GM23248 (cell line): Measurements from ENCODE around the gene PAX4. TPM values are rescaled to one million over a fixed set of nuclear protein-coding genes. Genes with fewer than 3 reads are reported as not detected.

Experiments used
- DNase-seq: peaks from one replicate; pipeline ENCODE4 v3.0.0-alpha.2; 2015
- H2AFZ ChIP-seq: fragments of 200-600 bp; sonication (generic); 2 replicates; pipeline ENCODE4 v1.6.1; 2016; ENCODE audit warnings: antibody characterized with exemption
- H3F3A ChIP-seq: fragments of 200-600 bp; sonication (generic); 2 replicates; pipeline ENCODE4 v1.6.1; 2016; ENCODE audit warnings: mild to moderate bottlenecking, antibody characterized with exemption, mixed run types; ENCODE audit not compliant: insufficient read depth
- H3K27ac ChIP-seq: fragments of 200-600 bp; sonication (generic); 2 replicates; pipeline ENCODE4 v1.5.1; 2016; ENCODE audit warnings: mild to moderate bottlenecking
- H3K27me3 ChIP-seq: fragments of 200-600 bp; sonication (generic); replicated peaks from 2 replicates; pipeline ENCODE4 v1.6.1; 2016; ENCODE audit warnings: mild to moderate bottlenecking; ENCODE audit not compliant: insufficient read depth
- H3K36me3 ChIP-seq: fragments of 200-600 bp; sonication (generic); 2 replicates; pipeline ENCODE4 v1.6.1; 2016; ENCODE audit warnings: low read depth, mild to moderate bottlenecking
- H3K4me1 ChIP-seq: fragments of 200-600 bp; sonication (generic); 2 replicates; pipeline ENCODE4 v1.6.1; 2016; ENCODE audit warnings: mild to moderate bottlenecking; ENCODE audit not compliant: insufficient read depth
- H3K4me2 ChIP-seq: fragments of 200-600 bp; sonication (generic); one replicate; pipeline ENCODE4 v1.6.1; 2016; ENCODE audit warnings: mild to moderate bottlenecking; ENCODE audit not compliant: unreplicated experiment
- H3K4me3 ChIP-seq: fragments of 200-600 bp; sonication (generic); 2 replicates; pipeline ENCODE4 v1.5.1; 2016; ENCODE audit warnings: mild to moderate bottlenecking
- H3K79me2 ChIP-seq: fragments of 200-600 bp; sonication (generic); 2 replicates; pipeline ENCODE4 v1.6.1; 2016; ENCODE audit warnings: mild to moderate bottlenecking; ENCODE audit not compliant: insufficient read depth
- H3K9ac ChIP-seq: fragments of 200-600 bp; sonication (generic); 2 replicates; pipeline ENCODE4 v1.6.1; 2016; ENCODE audit warnings: mild to moderate bottlenecking
- H3K9me2 ChIP-seq: fragments of 200-600 bp; sonication (generic); 2 replicates; pipeline ENCODE4 v1.6.1; 2016; ENCODE audit warnings: mixed run types, mild to moderate bottlenecking, moderate library complexity; ENCODE audit not compliant: insufficient read depth
- H3K9me3 ChIP-seq: fragments of 200-600 bp; sonication (generic); one replicate; pipeline ENCODE4 v1.6.1; 2017; ENCODE audit warnings: low read depth
- H4K20me1 ChIP-seq: fragments of 200-600 bp; sonication (generic); 2 replicates; pipeline ENCODE4 v1.6.0; 2016; ENCODE audit not compliant: insufficient read depth
- EZH2 ChIP-seq: fragments of 200-600 bp; sonication (generic); IDR thresholded peaks from 2 replicates; pipeline ENCODE4 v1.6.1; 2018; ENCODE audit warnings: antibody characterized with exemption, mild to moderate bottlenecking; ENCODE audit not compliant: insufficient read depth, poor library complexity, severe bottlenecking
- EZH2phosphoT487 ChIP-seq: fragments of 200-600 bp; sonication (generic); IDR thresholded peaks from 2 replicates; pipeline ENCODE4 v1.6.1; 2018; ENCODE audit warnings: antibody characterized with exemption, moderate library complexity, mild to moderate bottlenecking, low read depth; ENCODE audit not compliant: insufficient read depth
- WGBS, 2 experiments: methylation state at CpG; one replicate each; pipeline ENCODE4 v1.1.6; 2015 to 2017; ENCODE audit warnings: low lambda C conversion rate in 2 of 2, low coverage in 1 of 2; ENCODE audit errors: missing lambda C conversion rate in 2 of 2; 5-methylcytosine and 5-hydroxymethylcytosine counted together
- in situ Hi-C: fragments of 300-500 bp; cut with MboI; formaldehyde crosslinking; loops from 2 replicates; pipeline ENCODE4 v1.15.0; 2020
- polyA plus RNA-seq: library from polyadenylated mRNA; unstranded; fragments of >200 nt; fragmentation: Nextera tagmentation; extraction: Ambion mirVana; gene quantifications from 2 replicates; pipeline ENCODE4 v1.2.1, GENCODE V29; 2016
- total RNA-seq: library from RNA; depleted of rRNA; stranded (reverse); fragments of >200 nt; shearing (Covaris generic); gene quantifications from 2 replicates; pipeline ENCODE4 v1.2.3, GENCODE V29; 2014

Gene PAX4
- total and polyA plus RNA-seq, 2 experiments from 2014 or later, result not detected

DNA sequence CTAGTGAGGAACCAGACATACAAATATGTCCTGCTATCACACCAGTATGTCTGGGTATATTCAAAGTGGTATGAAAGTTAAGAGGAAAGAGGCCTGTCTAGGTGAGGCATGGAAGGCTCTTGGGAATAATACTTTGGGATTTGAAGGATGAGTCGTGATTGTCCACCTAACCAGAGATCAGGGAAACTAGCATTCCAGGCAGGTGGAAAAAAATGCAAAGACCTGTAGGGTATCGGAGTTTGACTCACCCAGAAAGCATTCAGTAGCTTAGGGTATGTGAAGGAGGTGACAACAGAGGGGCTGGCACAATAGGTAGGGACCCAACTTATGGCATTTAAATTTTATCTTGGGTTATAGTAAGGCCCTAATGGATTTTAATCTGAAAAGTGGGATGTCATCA, 31.6 kb downstream of the PAX4 start:
- Histone ChIP-seq H3K27ac (no peak overlapping the region), H3K79me2 (peaks cover 62% of the 10 kb centered on the region), H4K20me1 (no peaks in the 10 kb centered on the region; the same call in 1 of the 2 replicates), H3K9ac (no peak overlapping the region), H3K4me2 (no peak overlapping the region), H3K9me3 (no peaks in the 10 kb centered on the region), H3K9me2 (no peaks in the 10 kb centered on the region), H3K4me3 (no peak overlapping the region), H2AFZ (0 out of 2 replicates have a peak overlapping the region, but pooled peaks have one; percentile 98), H3K4me1 (peaks cover 24% of the 10 kb centered on the region), H3K27me3 (no peaks in the 10 kb centered on the region), H3F3A (no peaks in the 10 kb centered on the region), H3K36me3 (peaks cover 4% of the 10 kb centered on the region; the same call in 1 of the 2 replicates)
- TF ChIP-seq EZH2 (no peak), EZH2phosphoT487 (no peak)
- DNase-seq, result no peak
- in situ Hi-C loops, result no loop called here
- 81 to 82% methylated on average over 2 of the region's 2 CpGs for WGBS, 2 experiments

DNA sequence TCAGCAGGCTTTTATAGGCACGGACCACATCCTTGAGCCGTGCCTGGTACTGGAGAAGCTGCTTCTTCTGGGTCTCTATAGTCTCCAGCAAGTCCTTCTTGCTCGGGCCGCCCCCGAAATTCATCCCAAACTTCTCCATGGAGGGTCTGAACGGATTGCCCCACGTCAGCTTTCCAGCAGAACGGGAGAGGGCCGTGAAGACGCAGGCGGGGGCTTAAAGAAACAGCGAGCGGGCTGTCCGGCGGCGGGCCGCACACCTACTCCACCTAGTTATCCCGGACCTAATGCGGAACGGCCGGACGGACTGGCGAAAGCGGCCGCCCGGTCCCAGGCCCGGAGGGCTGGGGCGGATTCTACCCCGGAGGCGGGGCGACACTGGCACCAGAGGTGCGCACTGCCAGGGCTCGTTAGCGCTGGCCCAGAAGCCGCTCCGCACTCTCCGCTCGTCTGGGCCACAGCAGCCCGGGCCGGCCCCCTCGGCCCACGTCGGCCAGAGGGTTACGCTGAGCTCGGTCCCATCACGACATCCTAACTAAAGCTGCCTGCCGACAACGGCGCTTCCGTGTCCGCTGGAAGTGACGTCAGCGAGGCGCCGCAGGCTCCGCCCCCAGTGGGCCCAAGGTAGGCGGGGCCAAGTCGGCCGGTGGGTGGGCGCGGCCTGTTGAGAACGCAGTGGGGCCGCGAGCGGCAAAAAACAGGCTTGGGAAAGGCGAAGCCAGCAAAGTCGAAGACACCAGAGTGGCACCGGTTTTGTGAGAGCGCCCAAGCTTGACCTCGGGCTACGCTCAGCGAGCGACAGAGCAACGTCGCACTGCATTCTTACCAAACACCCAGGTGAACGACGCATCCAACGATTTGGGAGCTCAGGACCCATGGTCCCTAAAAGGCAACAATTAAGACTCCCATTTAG, 32.6 kb downstream of the PAX4 start, which contains the start of gene GCC1:
TSS of gene GCC1 (minus strand) at position 553 of the 910 bp plus-strand sequence. CDS start at position 139, 414 bp downstream.
- Histone ChIP-seq H3K36me3 (no peaks in the 10 kb centered on the region), H3K79me2 (peaks cover 67% of the 10 kb centered on the region), H3K9me3 (no peaks in the 10 kb centered on the region), H3K4me3 (peak within 1 kb of the TSS; percentile 80), H3F3A (no peaks in the 10 kb centered on the region), H3K9me2 (no peaks in the 10 kb centered on the region), H3K27me3 (no peaks in the 10 kb centered on the region), H3K4me2 (peak within 1 kb of the TSS; percentile 99), H4K20me1 (no peaks in the 10 kb centered on the region; the same call in 1 of the 2 replicates), H2AFZ (peak within 1 kb of the TSS; percentile 98), H3K9ac (peak within 1 kb of the TSS; percentile 85), H3K27ac (peak within 1 kb of the TSS; percentile 69), H3K4me1 (peaks cover 28% of the 10 kb centered on the region)
- in situ Hi-C loops, result no loop called here
- DNase-seq, result peak; percentile 96
- 8 to 10% methylated on average over 59 to 73 of the region's 78 CpGs for WGBS, 2 experiments
- TF ChIP-seq EZH2, result no peak

- H3F3A ChIP-seq, result no peaks in the 10 kb centered on the region
- no peaks in the 10 kb centered on the region for H3K9me2 ChIP-seq
- no peaks in the 10 kb centered on the region for H3K27me3 ChIP-seq
- H3K4me1 ChIP-seq, result peaks cover 23% of the 10 kb centered on the region
- H3K4me3 ChIP-seq, result peak overlapping the region; percentile 80
- TF ChIP-seq EZH2phosphoT487 (no peak), EZH2 (no peak)
- H3K4me2 ChIP-seq, result peak overlapping the region; percentile 99
- peak overlapping the region; percentile 69; the same call in 1 of the 2 replicates for H3K27ac ChIP-seq
- H3K9ac ChIP-seq, result peak overlapping the region; percentile 85
- H3K9me3 ChIP-seq, result no peaks in the 10 kb centered on the region
- DNase-seq, result no peak
- peaks cover 61% of the 10 kb centered on the region for H3K79me2 ChIP-seq
- peak overlapping the region; percentile 98 for H2AFZ ChIP-seq
- 13 to 20% methylated on average over 12 of the region's 12 CpGs for WGBS, 2 experiments
- in situ Hi-C loops, result no loop called here
- H3K36me3 ChIP-seq, result no peaks in the 10 kb centered on the region
- no peaks in the 10 kb centered on the region; the same call in 1 of the 2 replicates for H4K20me1 ChIP-seq
Measured at GRCh38 chr7:127584648-127585043, 33.3 kb downstream of the PAX4 start.

- no peaks in the 10 kb centered on the region for H3F3A ChIP-seq
- no peak overlapping the region for H3K9ac ChIP-seq
- no peak overlapping the region for H2AFZ ChIP-seq
- 75 to 77% methylated on average over 14 of the region's 14 CpGs for WGBS, 2 experiments
- no peak overlapping the region for H3K4me2 ChIP-seq
- H4K20me1 ChIP-seq, result no peaks in the 10 kb centered on the region; the same call in 1 of the 2 replicates
- in situ Hi-C loops, result no loop called here
- no peak for DNase-seq
- peaks cover 48% of the 10 kb centered on the region for H3K79me2 ChIP-seq
- 0 out of 2 replicates have a peak, but pooled peaks cover 4% of the 10 kb centered on the region for H3K36me3 ChIP-seq
- no peak for TF ChIP-seq EZH2phosphoT487
- no peak for TF ChIP-seq EZH2
- no peak overlapping the region for H3K27ac ChIP-seq
- no peaks in the 10 kb centered on the region for H3K27me3 ChIP-seq
- H3K4me3 ChIP-seq, result no peak overlapping the region
- H3K4me1 ChIP-seq, result peaks cover 19% of the 10 kb centered on the region
- H3K9me2 ChIP-seq, result no peaks in the 10 kb centered on the region
- H3K9me3 ChIP-seq, result no peaks in the 10 kb centered on the region
Measured at GRCh38 chr7:127582361-127582760, 35.6 kb downstream of the PAX4 start.
